Fibroblast of skin of abdomen (primary cell): ENCODE results near the gene KRTAP4-11.

Experiments used
- DNase-seq: peaks from one replicate; pipeline ENCODE4 v3.0.0-alpha.2; 2013

KRTAP4-11 gene

GRCh38 chr17:41083427-41083826 is 34.7 kb downstream of the KRTAP4-11 start:
- peak; percentile 80 for DNase-seq

- DNase-seq = peak; percentile 49
Measured at GRCh38 chr17:41082626-41083025, 35.5 kb downstream of the KRTAP4-11 start.

GRCh38 chr17:41076788-41077187 is 41.4 kb downstream of the KRTAP4-11 start:
- DNase-seq = no peak

GRCh38 chr17:41073676-41074075 is 44.5 kb downstream of the KRTAP4-11 start:
- DNase-seq = no peak

- DNase-seq = no peak
Measured at GRCh38 chr17:41071606-41072360, 46.4 kb downstream of the KRTAP4-11 start.

GRCh38 chr17:41069031-41069430 is 49.1 kb downstream of the KRTAP4-11 start:
- DNase-seq = no peak

- DNase-seq = peak; percentile 82
Measured at GRCh38 chr17:41067281-41067680, 50.9 kb downstream of the KRTAP4-11 start.
